K562 treated with DMSO at 1 percent for 12 hours (cell line): ENCODE measurements around the gene SLC24A5. TPM values are rescaled to one million over a fixed set of nuclear protein-coding genes. Genes with fewer than 3 reads are reported as not detected.

Experiments
- total RNA-seq: library from RNA; unstranded; fragments of 300-600 nt; gene quantifications from 2 replicates; pipeline ENCODE4 v1.2.3, GENCODE V29; 2022; ENCODE audit not compliant: insufficient read depth

The SLC24A5 gene
- not detected in 2 replicates for total RNA-seq

DNA sequence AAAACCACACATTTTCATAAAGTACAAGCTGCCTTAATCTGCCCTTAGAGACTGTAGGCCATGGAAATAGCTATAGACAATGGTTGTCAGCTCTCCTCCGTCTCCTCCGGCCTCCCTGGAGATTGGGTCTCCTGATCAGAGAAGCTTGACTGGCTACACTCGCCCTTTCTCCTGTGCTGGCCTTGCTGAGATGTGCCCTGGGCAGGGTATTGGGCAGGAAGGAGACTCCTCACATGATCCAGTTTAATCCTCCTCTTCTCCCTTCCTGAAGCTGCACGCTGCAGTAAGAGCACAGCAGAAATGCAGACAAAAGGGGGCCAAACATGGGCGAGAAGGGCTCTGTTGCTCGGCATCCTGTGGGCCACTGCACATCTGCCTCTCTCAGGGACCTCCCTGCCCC is at the start of gene SLC24A5:
Gene SLC24A5, plus strand, starts transcription at position 246 of the 400 bp plus-strand sequence. Its CDS starts 55 bp downstream, at position 301.

GRCh38 chr15:48177766-48178647 is 57.2 kb downstream of the SLC24A5 start, which contains the start of gene MYEF2:
MYEF2 (minus strand) TSS chr15:48178295; CDS start chr15:48178237, 58 bp downstream.

GRCh38 chr15:48191574-48192225 is 70.9 kb downstream of the SLC24A5 start, which contains the start of gene CTXN2:
CTXN2 (plus strand) TSS chr15:48191665; CDS start chr15:48201301, 9,636 bp downstream.

Other genes with a start within 250 kb of the SLC24A5 start
- gene MYEF2, start 57.3 kb downstream of the SLC24A5 start, total RNA-seq: 0.22 and 0.56 TPM in 2 replicates
- not detected in 2 replicates for gene CTXN2, start 70.7 kb downstream of the SLC24A5 start, total RNA-seq
- not detected in 2 replicates for gene SLC12A1, start 85.3 kb downstream of the SLC24A5 start, total RNA-seq
- gene DUT, start 210.4 kb downstream of the SLC24A5 start, total RNA-seq: 97.6 and 109 TPM in 2 replicates